Measurements from ENCODE around the gene JPT2.

JPT2 gene
- total RNA-seq = 18.4 to 58.0 (median 46.9) reads per million in 18 experiments

GRCh38 chr16:1677942-1678499 is at the start of gene JPT2:
JPT2 (plus strand) TSS chr16:1678279; CDS start chr16:1678313, 34 bp downstream.
- peak; percentile 97 to 99 for DNase-seq

GRCh38 chr16:1630450-1631213 is 47.4 kb upstream of the JPT2 start:
- no peak for DNase-seq

GRCh38 chr16:1631230-1631629 is 46.8 kb upstream of the JPT2 start:
- no peak for DNase-seq

- DNase-seq = no peak
These were observed 46.0 kb upstream of the JPT2 start for GRCh38 chr16:1631931-1632637.

- no peak for DNase-seq
These were observed 45.5 kb upstream of the JPT2 start for GRCh38 chr16:1632638-1632970.

GRCh38 chr16:1633310-1633709 is 44.8 kb upstream of the JPT2 start:
- no peak for DNase-seq

- no peak for DNase-seq
These were observed 43.5 kb upstream of the JPT2 start for GRCh38 chr16:1634541-1634940.

- DNase-seq = no peak
These were observed 43.0 kb upstream of the JPT2 start for GRCh38 chr16:1635070-1635469.

- DNase-seq = no peak
These were observed 40.6 kb upstream of the JPT2 start for GRCh38 chr16:1637526-1637925.

GRCh38 chr16:1638757-1639156 is 39.3 kb upstream of the JPT2 start:
- DNase-seq = peak in 1 of 2 donors; percentile 29

- DNase-seq = no peak
These were observed 38.8 kb upstream of the JPT2 start for GRCh38 chr16:1639282-1639681.

GRCh38 chr16:1639860-1640259 is 38.2 kb upstream of the JPT2 start:
- DNase-seq = no peak

- no peak for DNase-seq
These were observed 37.7 kb upstream of the JPT2 start for GRCh38 chr16:1640261-1640941.

GRCh38 chr16:1641261-1641660 is 36.8 kb upstream of the JPT2 start:
- DNase-seq = no peak

- no peak for DNase-seq
These were observed 35.9 kb upstream of the JPT2 start for GRCh38 chr16:1642148-1642547.

GRCh38 chr16:1642753-1643152 is 35.3 kb upstream of the JPT2 start:
- no peak for DNase-seq

- DNase-seq = no peak
These were observed 34.6 kb upstream of the JPT2 start for GRCh38 chr16:1643521-1643920.

- peak; percentile 61 to 82 for DNase-seq
These were observed 32.1 kb upstream of the JPT2 start for GRCh38 chr16:1645914-1646525.

- peak in 1 of 2 donors; percentile 3 for DNase-seq
These were observed 30.2 kb upstream of the JPT2 start for GRCh38 chr16:1647856-1648255.

- no peak for DNase-seq
These were observed 27.9 kb upstream of the JPT2 start for GRCh38 chr16:1650131-1650530.

- no peak for DNase-seq
These were observed 26.7 kb upstream of the JPT2 start for GRCh38 chr16:1651094-1651973.

GRCh38 chr16:1651974-1652312 is 26.1 kb upstream of the JPT2 start:
- no peak for DNase-seq

All from inflammatory macrophage (primary cell).